ENCODE results near the gene FRMPD2. TPM values are rescaled to one million over a fixed set of nuclear protein-coding genes. Genes with fewer than 3 reads are reported as not detected.

Gene FRMPD2
- total and polyA plus RNA-seq, 2 of the 4 experiments (the other 2 are of a cell fraction) = 0.18 TPM; not detected in 1

DNA sequence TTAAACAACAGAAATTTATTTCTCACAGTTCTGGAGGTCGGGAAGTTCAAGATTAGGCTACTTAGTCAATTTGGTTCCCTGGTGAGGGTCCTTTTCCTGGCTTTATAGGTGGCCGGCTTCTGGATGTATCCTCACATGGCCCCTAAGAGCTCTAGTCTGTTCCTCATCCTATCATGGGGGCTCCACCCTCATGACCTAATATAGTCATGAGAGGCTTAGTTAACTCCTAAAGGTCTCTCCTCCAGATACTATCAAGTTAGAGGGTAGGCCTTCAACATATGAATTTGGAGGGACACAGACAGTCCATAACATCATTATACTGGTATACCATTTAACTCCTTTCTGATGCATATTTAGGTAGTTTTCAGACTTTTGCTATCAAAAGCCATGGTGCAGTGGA, 39.6 kb upstream of the FRMPD2 start:
- Histone ChIP-seq H2BK15ac (ENCODE audit: low read depth, low read length) (no peak overlapping the region), H3K27ac (ENCODE audit: insufficient read depth, low read length) (no peak overlapping the region), H3K9me1 (ENCODE audit: insufficient read depth, low read length) (0 out of 2 replicates have a peak, but pooled peaks cover 2% of the 10 kb centered on the region), H3K27me3 (ENCODE audit: control insufficient read depth, insufficient read depth, low read length) (no peaks in the 10 kb centered on the region), H3K23ac (ENCODE audit: low read depth, low read length) (no peak overlapping the region), H2AK5ac (ENCODE audit: low read depth, low read length) (no peak overlapping the region), H2AFZ (replicated peaks; ENCODE audit: low read length, poor library complexity) (no peak overlapping the region), H3K79me1 (ENCODE audit: low read depth in 1 of 2, low read length in 2 of 2) (peaks cover 41 to 71% of the 10 kb centered on the region in 2 experiments), H2BK5ac (ENCODE audit: low read depth, low read length, poor library complexity, severe bottlenecking) (no peak overlapping the region), H3K4me2 (ENCODE audit: low read depth, low read length) (no peak overlapping the region), H3K56ac (ENCODE audit: extremely low read depth, insufficient read depth, low read length) (no peak overlapping the region), H2BK120ac (ENCODE audit: low read depth, low read length) (no peak overlapping the region), H3K4ac (ENCODE audit: low read depth, low read length) (no peak overlapping the region), H4K20me1 (ENCODE audit: insufficient read depth, low read length) (peaks cover 69% of the 10 kb centered on the region), H4K5ac (ENCODE audit: low read depth, low read length) (no peak overlapping the region), H3K14ac (replicated peaks; ENCODE audit: low read depth, low read length) (no peak overlapping the region), H3K18ac (ENCODE audit: low read depth, low read length) (no peak overlapping the region), H4K8ac (ENCODE audit: low read depth in 2 of 2, low read length in 2 of 2) (no peak overlapping the region), H3K4me1 (ENCODE audit: control insufficient read depth, insufficient read depth, low read length) (peaks cover 12% of the 10 kb centered on the region), H2BK20ac (ENCODE audit: low read depth, low read length) (no peak overlapping the region), H3K36me3 (ENCODE audit: control insufficient read depth, insufficient read depth, low read length) (no peaks in the 10 kb centered on the region), H3K9me3 (ENCODE audit: control insufficient read depth, insufficient read depth, low read length) (no peaks in the 10 kb centered on the region), H4K91ac (ENCODE audit: insufficient read depth, low read depth, low read length) (no peak overlapping the region), H2AK9ac (replicated peaks; ENCODE audit: low read depth, low read length, poor library complexity) (no peak overlapping the region), H3K9ac (ENCODE audit: low read depth, low read length) (no peak overlapping the region), H3K4me3 (ENCODE audit: insufficient read depth, low read depth, low read length) (no peak overlapping the region)
- in situ Hi-C loops (cut with MboI; ENCODE audit: low sequenced_read_pairs) (no loop called here), intact Hi-C loops (cut with micrococcal nuclease) (loop anchor here (5.0 kb wide), 1 partner anchor 123 kb away; no protein-coding TSS in a partner anchor), dilution Hi-C loops (cut with HindIII; ENCODE audit: low sequenced_read_pairs, unreplicated experiment) (no loop called here)
- DNase-seq = no peak
- ATAC-seq (ENCODE audit: low read depth) = no peak
- ChIA-PET CTCF (no interaction called here), POLR2A (ENCODE audit: unreplicated experiment) (no interaction called here)
- no CpG with 5 or more reads among the region's 2 CpGs for WGBS, 2 experiments (ENCODE audit: extremely low coverage in 2 of 2, insufficient read length in 1 of 2)
- no TSS peak for BruUV-seq (replicated peaks)
- TF ChIP-seq FOS (IDR thresholded peaks at IDR 0.05; ENCODE audit: low read depth, low read length) (no peak), ELK1 (IDR thresholded peaks at IDR 0.05; ENCODE audit: borderline replicate concordance, low read depth, low read length) (no peak), CTCF (conservative IDR thresholded peaks at IDR 0.05; ENCODE audit: low read depth, low read length) (no peak), CEBPB (IDR thresholded peaks at IDR 0.05; ENCODE audit: low read depth, low read length) (no peak), RFX5 (IDR thresholded peaks at IDR 0.05; ENCODE audit: low read depth, low read length) (no peak), MAFK (IDR thresholded peaks at IDR 0.05; ENCODE audit: low read depth, low read length) (no peak), RAD21 (IDR thresholded peaks at IDR 0.05; ENCODE audit: low read length) (no peak), CHD1 (IDR thresholded peaks at IDR 0.05; ENCODE audit: low read depth, low read length) (no peak), RCOR1 (IDR thresholded peaks at IDR 0.05; ENCODE audit: insufficient replicate concordance, low read length) (no peak), SMC3 (IDR thresholded peaks at IDR 0.05; ENCODE audit: low read depth, low read length) (no peak), MXI1 (IDR thresholded peaks at IDR 0.05; ENCODE audit: borderline replicate concordance, low read depth, low read length) (no peak), POLR2A (IDR thresholded peaks at IDR 0.05; ENCODE audit: low read depth, low read length) (no peak), MAZ (IDR thresholded peaks at IDR 0.05; ENCODE audit: borderline replicate concordance, low read depth, low read length) (no peak), NFE2L2 (IDR thresholded peaks at IDR 0.05; ENCODE audit: low read depth, low read length) (no peak), BHLHE40 (IDR thresholded peaks at IDR 0.05; ENCODE audit: low read depth, low read length) (no peak)
- TF ChIP-seq, protein P1, sequence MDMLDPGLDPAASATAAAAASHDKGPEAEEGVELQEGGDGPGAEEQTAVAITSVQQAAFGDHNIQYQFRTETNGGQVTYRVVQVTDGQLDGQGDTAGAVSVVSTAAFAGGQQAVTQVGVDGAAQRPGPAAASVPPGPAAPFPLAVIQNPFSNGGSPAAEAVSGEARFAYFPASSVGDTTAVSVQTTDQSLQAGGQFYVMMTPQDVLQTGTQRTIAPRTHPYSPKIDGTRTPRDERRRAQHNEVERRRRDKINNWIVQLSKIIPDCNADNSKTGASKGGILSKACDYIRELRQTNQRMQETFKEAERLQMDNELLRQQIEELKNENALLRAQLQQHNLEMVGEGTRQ (IDR thresholded peaks at IDR 0.05; ENCODE audit: low read depth, low read length) = no peak
